ENCODE measurements around the gene FKBP2.

FKBP2 gene

DNA sequence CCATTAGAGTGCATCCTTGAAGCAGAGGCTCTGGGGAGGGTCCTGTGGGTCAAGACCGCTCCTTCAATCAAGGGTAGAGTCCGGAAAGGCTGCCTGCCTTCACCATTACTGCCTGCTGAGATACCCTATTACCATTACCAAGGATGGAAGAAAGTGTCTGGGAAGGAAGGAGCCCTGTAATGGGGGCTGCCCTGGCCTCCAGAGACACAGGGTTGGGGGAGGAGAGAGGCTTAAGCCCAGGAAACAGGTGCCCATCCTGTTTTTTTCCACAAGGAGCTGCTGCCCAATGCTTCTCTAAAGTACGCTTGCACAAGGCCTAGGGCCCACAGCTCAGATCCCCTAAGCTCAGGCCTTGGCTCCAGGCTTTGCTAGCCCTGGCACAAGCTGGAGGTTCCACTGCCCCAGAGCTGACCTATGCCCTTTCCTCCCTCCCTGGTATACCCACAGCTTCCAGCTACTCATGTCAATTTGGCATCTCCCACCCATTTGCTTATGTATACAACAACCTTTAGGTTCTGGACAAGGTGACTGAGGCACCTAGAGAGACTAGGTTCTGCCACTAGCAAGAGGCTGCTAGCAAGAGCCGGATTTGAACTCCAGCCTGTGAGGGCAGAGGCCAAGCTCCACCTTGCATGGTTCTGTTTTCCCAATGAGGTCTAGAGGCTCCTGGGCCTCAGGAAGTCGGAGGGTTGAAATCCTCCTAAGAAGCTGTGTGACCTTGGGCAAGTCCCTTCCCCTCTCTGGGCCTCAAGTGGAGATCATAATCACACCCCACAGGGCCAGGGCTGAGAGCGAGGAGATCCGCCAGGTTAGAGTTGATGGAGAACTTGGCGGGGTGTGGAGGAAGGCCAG, 8.9 kb downstream of the FKBP2 start:
- no peak for DNase-seq
- no peak for ATAC-seq

DNA sequence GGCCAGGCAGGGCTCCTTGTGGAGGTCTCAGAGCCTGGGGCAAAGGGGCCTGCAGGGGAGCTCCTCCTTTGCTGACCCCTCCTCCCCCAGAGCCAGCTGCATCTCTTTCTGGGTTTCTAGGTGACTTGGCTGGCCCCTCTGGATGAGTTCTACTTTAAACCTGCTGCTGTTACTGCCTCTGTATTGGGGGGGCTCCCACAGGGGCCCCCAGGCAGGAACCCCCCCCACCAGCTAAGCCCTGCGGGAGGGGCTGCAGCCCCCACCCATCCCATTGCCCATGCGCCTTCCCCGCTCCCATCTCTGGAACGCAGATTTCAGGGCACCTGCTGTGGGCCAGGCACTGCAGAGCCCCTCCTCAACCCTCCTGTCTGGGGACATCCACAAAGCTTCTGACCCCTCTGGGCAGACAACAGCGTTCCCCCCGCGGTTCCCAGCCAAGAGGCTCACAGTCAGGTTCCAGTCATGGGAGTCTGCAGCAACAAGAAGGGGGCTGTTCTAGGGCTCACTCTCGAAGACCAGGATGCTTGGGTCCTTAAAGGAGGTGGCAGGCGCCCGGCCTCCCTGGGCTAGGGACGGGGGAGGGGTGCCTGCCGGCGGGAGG, 9.6 kb downstream of the FKBP2 start:
- no peak for ATAC-seq

DNA sequence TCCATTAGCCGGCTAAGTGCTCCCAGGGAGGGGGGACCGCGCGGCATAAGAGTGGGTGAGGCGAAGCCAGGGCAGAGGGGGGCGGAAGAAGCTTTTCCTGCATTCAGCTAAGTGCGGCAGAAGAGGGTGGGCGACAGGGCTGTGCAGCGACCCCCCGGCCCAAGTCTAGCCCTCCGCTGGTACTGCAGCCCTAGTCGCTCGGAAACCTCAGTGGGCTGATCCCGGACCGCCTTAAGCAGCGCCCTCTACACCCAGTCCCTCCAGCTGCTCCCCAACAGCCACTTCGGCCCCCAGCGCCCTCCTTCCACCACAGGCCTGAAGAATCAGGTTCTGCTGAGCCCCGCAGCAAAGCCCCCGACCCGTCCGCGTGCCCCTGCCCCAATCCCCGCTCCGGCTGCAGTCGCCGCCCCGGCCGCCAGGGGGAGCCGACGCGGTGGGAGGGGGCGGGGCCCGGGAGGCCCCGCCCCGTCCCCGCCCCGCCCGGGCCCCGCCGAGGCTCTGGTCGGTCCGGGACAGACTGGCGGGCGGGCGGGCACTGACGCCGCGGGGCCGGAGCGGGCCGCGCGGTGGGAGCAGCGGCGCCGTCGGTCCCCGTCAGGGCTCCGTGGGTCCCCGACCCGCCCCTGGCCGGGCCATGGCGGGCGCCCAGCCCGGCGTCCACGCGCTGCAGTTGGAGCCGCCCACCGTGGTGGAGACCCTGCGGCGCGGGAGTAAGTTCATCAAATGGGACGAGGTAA, 10.3 kb downstream of the FKBP2 start, which contains the start of gene PLCB3:
Gene PLCB3 (plus strand): TSS at position 515 of the 737 bp plus-strand sequence. CDS start 120 bp downstream, at position 635.
- DNase-seq: peak; percentile 75
- peak; percentile 67 for ATAC-seq

More for the DNA sequence above, 9.6 kb downstream of the FKBP2 start:
- DNase-seq: no peak

DNA sequence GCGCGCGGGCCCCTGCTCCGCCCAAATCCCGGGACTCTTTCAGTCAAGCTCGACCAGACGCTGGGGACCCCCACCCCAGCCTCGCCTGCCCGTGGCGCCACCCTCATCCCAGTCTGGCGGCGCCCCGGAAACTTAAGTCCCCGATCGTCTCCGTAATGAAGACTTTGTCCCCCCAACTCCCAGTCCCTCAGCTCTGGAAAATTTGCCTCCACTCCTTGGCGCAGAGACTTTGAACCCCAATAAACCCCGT, 10.8 kb downstream of the FKBP2 start:
- no peak for ATAC-seq
- no peak for DNase-seq

DNA sequence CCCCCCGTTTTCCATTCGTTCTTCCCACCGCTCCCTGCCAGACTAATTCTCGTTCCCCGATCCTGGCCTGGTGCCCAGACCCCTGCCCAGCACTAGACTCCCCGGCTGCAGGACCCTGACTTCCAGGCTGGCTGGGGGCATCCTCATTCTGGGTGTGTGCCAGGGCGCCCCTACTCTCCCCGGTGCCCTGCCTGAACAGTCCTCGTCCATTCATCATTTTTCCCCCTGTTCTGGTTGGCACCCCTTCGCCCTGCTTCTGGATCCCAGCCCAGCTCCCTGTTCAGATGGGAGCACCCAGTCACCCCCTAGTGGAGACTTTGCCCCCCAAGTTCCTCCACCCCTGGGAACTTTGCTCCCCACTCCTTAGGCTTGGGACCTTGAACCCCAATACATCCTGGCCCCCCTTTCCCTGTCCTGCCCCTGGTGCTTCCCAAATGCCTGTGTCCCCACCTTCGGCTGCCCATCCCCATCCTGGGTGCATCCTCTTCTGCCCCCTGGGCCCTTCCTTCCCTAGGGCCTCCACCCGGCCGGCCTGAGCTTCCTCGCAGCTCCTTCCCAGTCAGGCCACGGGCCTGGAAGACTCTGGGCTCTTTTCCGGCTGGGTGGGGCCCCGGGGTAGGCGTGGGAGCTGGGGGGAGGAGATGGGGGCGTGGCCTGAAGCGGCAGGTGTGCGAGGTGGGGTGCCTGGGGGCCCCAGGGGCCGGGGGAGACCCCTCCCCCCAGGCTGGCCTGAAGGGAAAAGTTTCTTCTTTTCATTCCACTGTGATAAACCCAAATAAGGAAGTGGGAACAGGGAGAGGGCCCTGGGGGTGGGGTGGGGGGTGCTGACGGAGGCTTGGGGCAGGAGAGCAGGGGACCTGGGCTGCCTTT, 11.3 kb downstream of the FKBP2 start:
- no peak for ATAC-seq
- DNase-seq: peak; percentile 52

DNA sequence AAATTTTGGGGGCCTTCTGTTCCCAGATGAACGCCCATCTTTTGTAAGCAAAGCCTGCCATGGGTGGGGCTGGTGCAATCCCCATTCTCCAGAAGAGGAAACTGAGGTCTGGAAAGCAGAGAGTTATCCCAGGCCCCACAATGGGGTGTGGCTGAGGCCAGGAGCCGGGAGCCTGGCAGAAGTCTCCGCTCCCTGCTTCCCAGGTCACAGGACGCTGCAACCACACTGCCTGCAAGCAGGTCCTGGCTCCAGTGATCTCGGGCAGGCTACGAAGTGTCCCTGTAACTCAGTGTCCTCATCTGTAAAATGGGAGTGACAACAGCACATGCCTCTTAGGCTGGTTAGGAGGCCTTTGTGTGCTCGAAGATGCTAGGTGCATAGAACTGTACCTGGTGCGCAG, 12.1 kb downstream of the FKBP2 start:
- DNase-seq (no peak), ATAC-seq (no peak)

DNA sequence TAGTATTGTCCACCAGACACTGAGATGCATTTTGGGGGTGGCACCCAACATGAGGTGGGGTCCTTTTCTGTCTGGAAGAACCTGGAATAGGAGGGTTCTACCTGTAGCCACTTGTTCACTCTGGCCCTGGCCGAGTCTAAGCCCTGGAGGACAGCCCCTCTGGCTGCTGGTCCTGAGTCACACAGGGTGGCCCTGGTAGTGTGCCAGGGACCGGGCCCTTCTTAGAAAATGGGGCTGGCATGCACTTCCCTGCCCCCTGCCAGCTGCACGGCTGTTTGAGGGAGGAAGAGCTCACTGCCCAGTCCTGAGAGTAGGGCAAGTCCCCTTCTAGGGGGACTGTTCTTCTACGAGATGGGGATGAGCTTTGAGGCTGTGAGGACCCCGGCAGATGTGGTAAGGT, 12.6 kb downstream of the FKBP2 start:
- ATAC-seq: no peak
- DNase-seq: no peak

DNA sequence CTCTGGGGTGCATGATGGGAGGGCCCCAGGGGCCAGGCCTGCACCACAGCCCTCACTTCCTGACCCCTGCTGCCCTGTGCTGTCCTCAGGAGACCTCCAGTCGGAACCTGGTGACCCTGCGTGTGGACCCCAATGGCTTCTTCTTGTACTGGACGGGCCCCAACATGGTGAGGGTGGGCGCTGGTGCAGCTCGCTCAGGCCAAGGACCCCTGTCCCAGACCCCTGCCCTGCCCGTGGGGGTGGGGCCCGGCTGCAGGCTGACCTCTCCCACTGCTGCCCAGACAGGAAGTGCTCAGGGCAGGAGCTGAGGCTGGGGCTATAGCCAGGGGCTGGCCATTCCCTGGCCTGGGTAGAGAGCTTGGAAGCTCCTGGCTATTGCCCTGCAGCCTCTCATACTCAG, 13.4 kb downstream of the FKBP2 start:
- no peak for ATAC-seq
- no peak for DNase-seq

DNA sequence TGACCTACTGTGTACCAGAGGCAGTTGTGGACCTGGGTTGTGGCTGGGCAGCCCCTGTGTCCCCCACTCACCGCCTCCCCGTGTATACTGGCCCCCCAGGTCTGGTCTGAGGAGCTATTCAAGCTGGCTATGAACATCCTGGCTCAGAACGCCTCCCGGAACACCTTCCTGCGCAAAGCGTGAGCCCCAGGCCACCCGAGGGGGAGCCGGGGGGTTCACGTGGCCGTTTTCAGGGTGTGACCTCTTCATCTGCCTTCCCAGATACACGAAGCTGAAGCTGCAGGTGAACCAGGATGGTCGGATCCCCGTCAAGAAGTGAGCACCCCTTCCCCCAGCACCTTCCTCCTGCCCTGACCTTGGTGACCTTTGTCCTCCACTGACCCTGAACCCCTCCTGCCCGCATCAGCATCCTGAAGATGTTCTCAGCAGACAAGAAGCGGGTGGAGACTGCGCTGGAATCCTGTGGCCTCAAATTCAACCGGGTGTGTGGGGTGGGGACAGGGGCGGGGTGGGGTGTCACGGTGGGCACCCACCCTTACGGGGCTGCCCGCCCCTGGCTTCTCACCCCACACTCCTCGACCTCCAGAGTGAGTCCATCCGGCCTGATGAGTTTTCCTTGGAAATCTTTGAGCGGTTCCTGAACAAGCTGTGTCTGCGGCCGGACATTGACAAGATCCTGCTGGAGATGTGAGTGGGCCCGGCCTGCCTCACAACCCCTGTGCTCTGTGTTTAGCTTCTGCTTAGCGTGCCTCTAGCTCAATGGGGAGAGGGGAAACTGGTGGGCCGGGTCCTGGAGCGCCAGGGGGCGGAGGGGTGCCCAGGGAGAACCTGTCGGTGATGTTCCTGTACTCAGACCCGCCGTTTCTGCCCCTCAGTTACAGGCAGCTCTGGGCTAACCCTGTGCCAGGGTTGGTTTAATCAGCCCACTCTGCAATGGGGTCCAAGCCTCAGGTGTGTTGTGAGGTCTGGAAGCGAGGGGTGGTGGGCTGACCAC, 14.5 kb downstream of the FKBP2 start:
- no peak for DNase-seq
- no peak for ATAC-seq

DNA sequence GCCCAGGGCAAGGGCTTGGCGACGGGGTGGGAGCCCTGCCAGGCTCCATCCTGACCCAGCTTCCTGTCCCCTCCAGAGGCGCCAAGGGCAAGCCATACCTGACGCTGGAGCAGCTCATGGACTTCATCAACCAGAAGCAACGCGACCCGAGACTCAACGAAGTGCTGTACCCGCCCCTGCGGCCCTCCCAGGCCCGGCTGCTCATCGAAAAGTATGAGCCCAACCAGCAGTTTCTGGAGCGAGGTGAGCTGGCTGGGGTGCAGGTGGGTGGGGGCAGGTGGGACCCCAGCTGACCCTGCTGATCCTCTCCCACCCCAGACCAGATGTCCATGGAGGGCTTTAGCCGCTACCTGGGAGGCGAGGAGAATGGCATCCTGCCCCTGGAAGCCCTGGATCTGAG, 15.4 kb downstream of the FKBP2 start:
- DNase-seq (no peak), ATAC-seq (no peak)

DNA sequence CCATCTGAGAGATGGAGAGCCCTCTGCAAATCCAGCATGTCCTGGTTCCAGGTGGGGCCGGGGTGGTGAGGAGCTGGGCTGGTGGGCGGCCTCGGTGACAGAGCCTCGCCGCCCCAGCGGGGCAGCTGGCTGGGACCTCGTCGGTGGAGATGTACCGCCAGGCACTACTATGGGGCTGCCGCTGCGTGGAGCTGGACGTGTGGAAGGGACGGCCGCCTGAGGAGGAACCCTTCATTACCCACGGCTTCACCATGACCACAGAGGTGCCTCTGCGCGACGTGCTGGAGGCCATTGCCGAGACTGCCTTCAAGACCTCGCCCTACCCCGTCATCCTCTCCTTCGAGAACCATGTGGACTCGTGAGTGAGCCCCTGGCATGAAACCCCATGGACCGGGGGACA, 17.5 kb downstream of the FKBP2 start:
- ATAC-seq (no peak), DNase-seq (no peak)

DNA sequence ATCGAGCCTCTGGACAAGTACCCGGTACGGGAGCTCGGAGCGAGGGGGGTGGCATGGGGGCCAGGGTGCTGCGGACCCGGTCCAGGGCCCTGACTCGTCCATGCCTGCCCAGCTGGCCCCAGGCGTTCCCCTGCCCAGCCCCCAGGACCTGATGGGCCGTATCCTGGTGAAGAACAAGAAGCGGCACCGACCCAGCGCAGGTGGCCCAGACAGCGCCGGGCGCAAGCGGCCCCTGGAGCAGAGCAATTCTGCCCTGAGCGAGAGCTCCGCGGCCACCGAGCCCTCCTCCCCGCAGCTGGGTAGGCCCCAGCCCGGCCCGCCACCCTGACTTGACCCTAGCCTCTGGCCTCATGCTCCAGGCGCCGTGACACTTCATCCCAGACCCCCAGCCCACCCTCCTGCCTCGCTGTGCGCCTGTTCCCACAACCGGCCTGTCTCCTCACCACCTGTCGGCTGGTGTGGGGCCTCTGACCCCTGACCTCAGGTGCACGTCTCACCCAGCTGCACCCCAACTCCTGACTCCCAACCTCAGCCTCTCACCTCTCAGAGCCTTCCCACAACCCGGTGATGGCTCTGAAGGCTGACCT, 18.1 kb downstream of the FKBP2 start:
- DNase-seq: no peak
- no peak for ATAC-seq

DNA sequence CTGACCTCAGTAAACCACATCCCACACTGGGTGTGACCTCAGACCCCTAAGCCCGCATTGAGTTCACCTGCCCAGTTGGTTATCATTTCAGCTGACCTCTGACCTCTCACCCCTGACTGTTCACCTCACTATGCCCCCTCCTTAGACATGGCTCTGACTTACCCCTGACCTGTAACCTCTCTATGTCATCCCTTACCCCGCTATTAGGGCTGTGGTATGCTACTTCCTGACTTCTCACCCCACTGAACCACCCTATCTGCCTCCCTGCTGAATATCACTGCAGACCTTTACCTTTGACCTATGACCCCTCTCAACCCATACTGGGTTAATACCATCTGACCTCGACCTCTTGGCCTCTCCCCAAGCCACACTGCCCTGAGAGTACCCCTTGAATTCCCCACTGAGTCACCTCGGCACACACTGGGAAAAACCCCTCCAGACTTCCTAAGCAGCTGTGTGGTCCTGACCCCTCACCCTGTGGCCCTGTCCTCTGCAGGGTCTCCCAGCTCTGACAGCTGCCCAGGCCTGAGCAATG, 18.7 kb downstream of the FKBP2 start:
- ATAC-seq: peak; percentile 21

DNA sequence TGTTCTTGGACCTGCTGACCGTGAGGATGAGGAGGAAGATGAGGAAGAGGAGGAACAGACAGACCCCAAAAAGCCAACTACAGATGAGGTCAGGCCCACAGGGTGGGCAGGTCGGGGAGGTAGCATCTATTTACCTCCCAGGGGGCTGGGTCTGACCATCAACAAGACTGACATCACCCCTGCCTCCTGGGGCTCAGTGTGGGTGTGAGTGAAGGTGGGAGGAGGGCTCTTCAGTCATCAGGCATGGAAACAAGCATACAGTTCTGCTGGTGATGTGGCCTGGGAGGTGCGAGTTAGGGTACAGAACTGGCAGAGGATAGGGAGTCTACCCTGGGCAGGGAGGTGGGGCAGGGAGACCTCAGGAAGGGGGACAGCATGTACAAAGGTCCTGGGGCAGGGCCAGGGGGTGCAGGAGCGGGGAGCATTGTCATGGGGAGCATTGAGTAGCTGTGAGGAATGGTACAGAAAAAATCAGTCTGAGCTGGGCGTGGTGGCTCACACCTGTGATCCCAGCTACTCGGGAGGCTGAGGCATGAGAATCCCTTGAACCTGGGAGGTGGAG, 19.3 kb downstream of the FKBP2 start:
- no peak for ATAC-seq

More for the DNA sequence above, 18.7 kb downstream of the FKBP2 start:
- DNase-seq: no peak

DNA sequence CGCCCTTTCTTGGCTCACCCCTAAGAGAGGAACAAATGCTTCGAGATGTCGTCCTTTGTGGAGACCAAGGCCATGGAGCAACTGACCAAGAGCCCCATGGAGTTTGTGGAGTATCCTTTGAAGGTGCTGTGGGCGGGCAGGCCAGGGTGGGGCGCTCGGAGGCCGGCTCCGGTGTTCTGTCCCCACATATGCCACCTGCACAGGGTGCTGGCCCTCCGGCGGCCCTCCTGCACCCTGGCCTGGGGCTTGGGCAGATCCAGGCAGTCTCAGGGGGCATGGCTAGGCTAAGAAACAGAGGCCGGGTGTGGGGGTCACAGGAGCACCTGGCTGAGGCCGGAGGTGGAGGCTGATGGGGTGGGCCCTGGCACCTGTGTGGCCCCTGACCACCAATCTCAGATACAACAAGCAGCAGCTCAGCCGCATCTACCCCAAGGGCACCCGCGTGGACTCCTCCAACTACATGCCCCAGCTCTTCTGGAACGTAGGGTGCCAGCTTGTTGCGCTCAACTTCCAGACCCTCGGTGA, 20.7 kb downstream of the FKBP2 start:
- ATAC-seq: no peak
- no peak for DNase-seq

More for the DNA sequence above, 19.3 kb downstream of the FKBP2 start:
- no peak for DNase-seq

DNA sequence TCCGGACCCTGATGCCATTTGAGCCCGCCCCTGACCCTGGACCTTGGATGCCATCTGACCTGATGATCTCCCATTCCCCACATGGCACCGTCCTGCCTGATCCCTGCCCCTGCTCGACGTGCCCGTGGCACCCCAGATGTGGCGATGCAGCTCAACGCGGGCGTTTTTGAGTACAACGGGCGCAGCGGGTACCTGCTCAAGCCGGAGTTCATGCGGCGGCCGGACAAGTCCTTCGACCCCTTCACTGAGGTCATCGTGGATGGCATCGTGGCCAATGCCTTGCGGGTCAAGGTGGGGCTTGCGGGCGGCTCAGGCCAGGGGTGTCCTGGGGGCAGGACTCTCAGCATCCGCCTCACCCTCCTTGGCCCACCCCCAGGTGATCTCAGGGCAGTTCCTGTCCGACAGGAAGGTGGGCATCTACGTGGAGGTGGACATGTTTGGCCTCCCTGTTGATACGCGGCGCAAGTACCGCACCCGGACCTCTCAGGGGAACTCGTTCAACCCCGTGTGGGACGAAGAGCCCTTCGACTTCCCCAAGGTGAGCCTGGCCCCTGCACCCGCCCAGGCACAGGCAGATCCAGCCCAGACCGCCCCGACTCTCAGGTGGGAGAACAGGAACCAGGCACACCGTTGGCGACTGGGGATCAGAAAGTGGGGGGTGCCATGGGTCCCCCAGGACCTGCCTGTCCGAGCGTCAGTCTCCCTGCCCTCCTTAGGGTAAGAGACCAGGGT, 21.5 kb downstream of the FKBP2 start:
- DNase-seq (no peak), ATAC-seq (no peak)

DNA sequence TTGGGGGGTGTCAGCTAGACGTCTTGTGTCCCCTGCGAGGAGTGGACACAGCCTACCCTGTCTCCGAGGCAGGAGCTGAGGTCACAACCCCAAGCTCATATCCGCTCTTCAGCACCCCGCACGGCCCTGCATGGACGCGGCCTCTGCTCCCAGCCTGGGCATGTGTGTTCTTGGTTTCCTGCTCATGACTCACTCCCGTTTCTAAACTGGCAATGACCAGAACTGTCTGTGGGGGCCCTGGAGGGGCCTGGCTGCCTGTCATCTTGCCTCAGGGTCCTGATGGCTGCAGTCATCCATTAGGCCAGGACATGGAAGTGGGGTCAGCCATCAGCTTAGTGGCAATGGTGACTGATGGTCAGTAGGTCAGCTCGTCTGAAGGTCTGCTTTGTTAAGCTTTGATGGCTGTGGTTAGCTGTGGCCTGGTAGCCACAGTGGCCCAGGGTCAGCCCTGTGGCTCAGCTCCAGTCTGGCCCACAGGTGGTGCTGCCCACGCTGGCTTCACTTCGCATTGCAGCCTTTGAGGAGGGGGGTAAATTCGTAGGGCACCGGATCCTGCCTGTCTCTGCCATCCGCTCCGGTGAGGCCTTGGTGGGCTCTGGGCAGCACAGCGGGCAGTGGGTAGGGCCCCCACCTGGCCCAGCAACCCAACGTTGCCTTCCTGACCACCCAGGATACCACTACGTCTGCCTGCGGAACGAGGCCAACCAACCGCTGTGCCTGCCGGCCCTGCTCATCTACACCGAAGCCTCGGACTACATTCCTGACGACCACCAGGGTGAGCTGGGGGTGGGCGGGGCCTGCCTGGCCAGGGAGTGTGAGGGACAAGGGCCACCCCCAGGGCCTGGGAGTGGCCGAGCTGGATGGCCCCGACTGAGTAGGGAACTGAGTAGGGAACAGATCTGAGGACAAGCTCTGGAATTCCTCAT, 22.4 kb downstream of the FKBP2 start:
- DNase-seq: no peak
- ATAC-seq: no peak

DNA sequence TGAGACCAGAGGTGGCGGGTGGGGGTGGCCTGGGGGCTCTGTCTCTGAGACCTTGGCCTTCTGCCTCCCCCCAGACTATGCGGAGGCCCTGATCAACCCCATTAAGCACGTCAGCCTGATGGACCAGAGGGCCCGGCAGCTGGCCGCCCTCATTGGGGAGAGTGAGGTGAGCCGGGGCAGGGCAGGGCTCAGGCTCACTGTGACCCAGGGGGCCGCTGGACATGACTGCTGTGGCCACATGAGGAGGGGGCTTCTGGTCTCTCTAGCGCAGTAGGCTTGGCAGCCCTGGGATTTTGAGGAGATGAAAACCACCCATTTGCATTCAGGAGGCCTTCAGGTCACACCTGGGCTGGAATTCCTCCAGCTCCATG, 23.0 kb downstream of the FKBP2 start:
- no peak for ATAC-seq
- no peak for DNase-seq

Data from stimulated activated naive CD8-positive, alpha-beta T cell treated with anti-CD3 and anti-CD28 coated beads, Interleukin-15, Interleukin-2, amounts not matched to agents 100 U/mL and 50 U/mL, for 24 hours (primary cell).